K562 (cell line): ENCODE results near the gene SEC11A.

Experiments used
- ATF1 ChIP-seq, 2 experiments: fragments of 450-650 bp in 1 of 2; IDR thresholded peaks; 2 replicates each; pipeline ENCODE4 v1.6.1; 2016; ENCODE audit warnings: missing compliant biosample characterization in 1 of 2, missing genetic modification characterization in 1 of 2
- NCOA6 ChIP-seq: fragments of 450-650 bp; IDR thresholded peaks from 2 replicates; pipeline ENCODE4 v1.6.1; 2017; ENCODE audit warnings: mild to moderate bottlenecking
- POLR2G ChIP-seq: fragments of 200-400 bp; formaldehyde crosslinking; IDR thresholded peaks from 2 replicates; pipeline ENCODE4 v1.6.1; 2017; ENCODE audit warnings: low read depth, mild to moderate bottlenecking, antibody characterized with exemption, low read length, moderate library complexity
- PREB ChIP-seq: sonication (generic); formaldehyde crosslinking; IDR thresholded peaks from 2 replicates; pipeline ENCODE4 v1.8.1; 2023; ENCODE audit warnings: mild to moderate bottlenecking, missing genetic modification reagents
- PRPF4 ChIP-seq: fragments of 200-400 bp; formaldehyde crosslinking; IDR thresholded peaks from one replicate; pipeline ENCODE4 v1.6.1; 2017; ENCODE audit warnings: low read length, low read depth, mild to moderate bottlenecking; ENCODE audit not compliant: insufficient read depth, poor library complexity, severe bottlenecking
- ZBTB26 ChIP-seq: fragments of 450-650 bp; formaldehyde crosslinking; IDR thresholded peaks from 2 replicates; pipeline ENCODE4 v1.4.0; 2022; ENCODE audit warnings: missing genetic modification characterization
- TF ChIP-seq, protein P1 (sequence below): sonication (generic); formaldehyde crosslinking; IDR thresholded peaks from 2 replicates; pipeline ENCODE4 v1.5.0; 2020; ENCODE audit warnings: missing genetic modification reagents

- TF ChIP-seq POLR2G = no peak
- TF ChIP-seq NCOA6 = no peak
- TF ChIP-seq PREB (CRISPR knock-in tag) = no peak
- no peak for TF ChIP-seq ATF1 (CRISPR knock-in tag; IDR thresholded peaks at IDR 0.05)
- TF ChIP-seq ATF1 (tag; IDR thresholded peaks at IDR 0.05) = no peak
- TF ChIP-seq, protein P1, sequence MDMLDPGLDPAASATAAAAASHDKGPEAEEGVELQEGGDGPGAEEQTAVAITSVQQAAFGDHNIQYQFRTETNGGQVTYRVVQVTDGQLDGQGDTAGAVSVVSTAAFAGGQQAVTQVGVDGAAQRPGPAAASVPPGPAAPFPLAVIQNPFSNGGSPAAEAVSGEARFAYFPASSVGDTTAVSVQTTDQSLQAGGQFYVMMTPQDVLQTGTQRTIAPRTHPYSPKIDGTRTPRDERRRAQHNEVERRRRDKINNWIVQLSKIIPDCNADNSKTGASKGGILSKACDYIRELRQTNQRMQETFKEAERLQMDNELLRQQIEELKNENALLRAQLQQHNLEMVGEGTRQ (CRISPR knock-in tag) = no peak
- TF ChIP-seq ZBTB26 = no peak
- TF ChIP-seq PRPF4 = no peak
Measured at GRCh38 chr15:84681831-84682230, 34.1 kb downstream of the SEC11A start.
